Parathyroid adenoma (tissue), 2 donors: Measurements from ENCODE around the gene TMEM131L.

ENCODE experiments used
- H2AFZ ChIP-seq: fragments of 300-600 bp; sonication (generic); one replicate; pipeline ENCODE4 v1.7.0; 2017; ENCODE audit warnings: antibody characterized with exemption, mild to moderate bottlenecking
- H3K27ac ChIP-seq: fragments of 300-600 bp; sonication (generic); one replicate; pipeline ENCODE4 v1.7.0; 2017
- H3K27me3 ChIP-seq: fragments of 300-600 bp; sonication (generic); one replicate; pipeline ENCODE4 v1.7.0; 2017; ENCODE audit warnings: low read length; ENCODE audit not compliant: control insufficient read depth, insufficient read depth
- H3K36me3 ChIP-seq: fragments of 300-600 bp; sonication (generic); one replicate; pipeline ENCODE4 v1.7.0; 2017; ENCODE audit warnings: low read length; ENCODE audit not compliant: control insufficient read depth, insufficient read depth
- H3K4me1 ChIP-seq: fragments of 300-600 bp; sonication (generic); one replicate; pipeline ENCODE4 v1.7.0; 2017; ENCODE audit warnings: control low read depth
- H3K4me2 ChIP-seq: fragments of 300-600 bp; sonication (generic); one replicate; pipeline ENCODE4 v1.7.0; 2017; ENCODE audit warnings: low read length
- H3K4me3 ChIP-seq: fragments of 300-600 bp; sonication (generic); one replicate; pipeline ENCODE4 v1.7.0; 2017; ENCODE audit warnings: low read depth, low read length
- H3K79me2 ChIP-seq: fragments of 300-600 bp; sonication (generic); one replicate; pipeline ENCODE4 v1.7.0; 2017; ENCODE audit warnings: control low read depth
- H3K9ac ChIP-seq: fragments of 300-600 bp; sonication (generic); one replicate; pipeline ENCODE4 v1.7.0; 2017; ENCODE audit warnings: mild to moderate bottlenecking
- H3K9me3 ChIP-seq: fragments of 300-600 bp; sonication (generic); one replicate; pipeline ENCODE4 v1.7.0; 2017; ENCODE audit warnings: low read length; ENCODE audit not compliant: control insufficient read depth
- CTCF ChIP-seq: fragments of 300-600 bp; sonication (generic); IDR thresholded peaks from one replicate; pipeline ENCODE4 v1.7.0; 2017; ENCODE audit warnings: antibody characterized with exemption, mild to moderate bottlenecking
- donor health status: primary hyperparathyroidism.

The TMEM131L gene

GRCh38 chr4:153527690-153528089 lies 61.5 kb downstream of the TMEM131L start:
- H3K36me3 ChIP-seq, result no peaks in the 10 kb centered on the region
- no peaks in the 10 kb centered on the region for H3K4me1 ChIP-seq
- H3K27ac ChIP-seq, result no peak overlapping the region
- no peak overlapping the region for H3K4me2 ChIP-seq
- H3K9ac ChIP-seq, result no peak overlapping the region
- no peak overlapping the region for H2AFZ ChIP-seq
- no peaks in the 10 kb centered on the region for H3K79me2 ChIP-seq
- no peak overlapping the region for H3K4me3 ChIP-seq
- H3K9me3 ChIP-seq, result no peaks in the 10 kb centered on the region
- no peaks in the 10 kb centered on the region for H3K27me3 ChIP-seq
- TF ChIP-seq CTCF, result no peak

GRCh38 chr4:153528705-153529485 lies 62.7 kb downstream of the TMEM131L start:
- Histone ChIP-seq H3K36me3 (no peaks in the 10 kb centered on the region), H3K79me2 (no peaks in the 10 kb centered on the region), H3K9me3 (no peaks in the 10 kb centered on the region), H3K4me3 (no peak overlapping the region), H3K4me1 (no peaks in the 10 kb centered on the region), H3K27me3 (no peaks in the 10 kb centered on the region), H3K27ac (no peak overlapping the region), H3K4me2 (no peak overlapping the region), H3K9ac (no peak overlapping the region), H2AFZ (no peak overlapping the region)
- no peak for TF ChIP-seq CTCF

GRCh38 chr4:153529646-153530045 lies 63.5 kb downstream of the TMEM131L start:
- Histone ChIP-seq H3K27me3 (no peaks in the 10 kb centered on the region), H3K4me1 (no peaks in the 10 kb centered on the region), H3K4me3 (no peak overlapping the region), H3K4me2 (no peak overlapping the region), H3K9ac (no peak overlapping the region), H3K27ac (no peak overlapping the region), H2AFZ (no peak overlapping the region), H3K9me3 (no peaks in the 10 kb centered on the region), H3K79me2 (no peaks in the 10 kb centered on the region), H3K36me3 (no peaks in the 10 kb centered on the region)
- no peak for TF ChIP-seq CTCF

- no peak overlapping the region for H3K27ac ChIP-seq
- H3K9me3 ChIP-seq, result no peaks in the 10 kb centered on the region
- H3K36me3 ChIP-seq, result no peaks in the 10 kb centered on the region
- H3K27me3 ChIP-seq, result no peaks in the 10 kb centered on the region
- no peak overlapping the region for H2AFZ ChIP-seq
- H3K9ac ChIP-seq, result no peak overlapping the region
- H3K4me1 ChIP-seq, result no peaks in the 10 kb centered on the region
- no peak overlapping the region for H3K4me3 ChIP-seq
- H3K79me2 ChIP-seq, result no peaks in the 10 kb centered on the region
- TF ChIP-seq CTCF, result no peak
- no peak overlapping the region for H3K4me2 ChIP-seq
These were observed 64.3 kb downstream of the TMEM131L start for GRCh38 chr4:153530284-153530999.
